Gastroesophageal sphincter (tissue), 4 donors: ENCODE data around the gene JMY. TPM values are rescaled to one million over a fixed set of nuclear protein-coding genes. Genes with fewer than 3 reads are reported as not detected.

Source experiments
- ATAC-seq: fragments of 150-250 bp; one replicate; pipeline ENCODE4 v1.9.1; 2016; ENCODE audit warnings: mild to moderate bottlenecking, moderate library complexity
- H3K27ac ChIP-seq, 4 donors: fragments of 200-600 bp; sonication (generic) in 3 of 4; 1 replicate in 3 of 4; 2 replicates in 1 of 4; pipeline ENCODE4 v1.5.1; 2016 to 2019
- H3K27me3 ChIP-seq: fragments of 200-600 bp; sonication (generic); one replicate; pipeline ENCODE4 v1.5.1; 2019
- H3K36me3 ChIP-seq, 2 donors: fragments of 200-600 bp; sonication (generic); one replicate each; pipeline ENCODE4 v1.5.1; 2019; ENCODE audit warnings: control low read depth in 1 of 2
- H3K4me1 ChIP-seq, 3 donors: fragments of 200-600 bp; sonication (generic); 1 replicate in 2 of 3; 2 replicates in 1 of 3; pipeline ENCODE4 v1.5.1; 2016 to 2019; ENCODE audit warnings: control low read depth in 2 of 3
- H3K4me3 ChIP-seq, 2 donors: fragments of 200-600 bp; sonication (generic); one replicate each; pipeline ENCODE4 v1.5.1; 2019; ENCODE audit warnings: mild to moderate bottlenecking in 1 of 2, moderate library complexity in 1 of 2
- H3K9me3 ChIP-seq, 3 donors: fragments of 200-600 bp; sonication (generic); one replicate each; pipeline ENCODE4 v1.5.1; 2017 to 2019; ENCODE audit warnings: control low read depth in 2 of 3
- CTCF ChIP-seq, 4 experiments: fragments of 200-600 bp in 2 of 4; fragments of 450-650 bp in 2 of 4; sonication (generic) in 1 of 4; IDR thresholded peaks; one replicate each; pipeline ENCODE4 v1.5.1; 2017 to 2019; ENCODE audit warnings: antibody characterized with exemption in 4 of 4, mild to moderate bottlenecking in 2 of 4, moderate library complexity in 2 of 4
- EP300 ChIP-seq: sonication (generic); formaldehyde crosslinking; IDR thresholded peaks from one replicate; pipeline ENCODE4 v1.6.1; 2017; ENCODE audit warnings: antibody characterized with exemption, mild to moderate bottlenecking
- POLR2A ChIP-seq, 2 donors: fragments of 450-650 bp; IDR thresholded peaks; one replicate each; pipeline ENCODE4 v1.6.1; 2017; ENCODE audit warnings: antibody characterized with exemption in 2 of 2, mild to moderate bottlenecking in 2 of 2, moderate library complexity in 1 of 2
- POLR2AphosphoS5 ChIP-seq: sonication (generic); formaldehyde crosslinking; IDR thresholded peaks from one replicate; pipeline ENCODE4 v1.6.1; 2017; ENCODE audit warnings: antibody characterized with exemption
- WGBS, 2 donors: methylation state at CpG; one replicate each; pipeline ENCODE4 v1.1.5; 2018; ENCODE audit warnings: low coverage in 1 of 2; 5-methylcytosine and 5-hydroxymethylcytosine counted together
- total RNA-seq, 4 donors: library from RNA; depleted of rRNA; stranded (reverse); fragments of >200 nt; gene quantifications; one replicate each; pipeline ENCODE4 v1.1.0, GENCODE V29; 2016

The JMY gene
- total RNA-seq, 4 donors from 2014 or later = 33.1 to 54.2 (median 46.5) TPM

GRCh38 chr5:79205965-79206364 lies 30.0 kb upstream of the JMY start:
- Histone ChIP-seq H3K36me3 (no peaks in the 10 kb centered on the region), H3K27me3 (no peaks in the 10 kb centered on the region), H3K4me1 (no peaks in the 10 kb centered on the region), H3K4me3 (no peak overlapping the region), H3K9me3 (no peaks in the 10 kb centered on the region), H3K27ac (no peak overlapping the region)
- TF ChIP-seq CTCF (IDR thresholded peaks at IDR 0.05) (no peak), POLR2A (IDR thresholded peaks at IDR 0.05) (no peak), POLR2AphosphoS5 (no peak), EP300 (no peak)
- no peak for ATAC-seq
- WGBS, 2 donors = 62 to 65% methylated on average over 3 of the region's 3 CpGs

GRCh38 chr5:79206541-79206940 lies 29.4 kb upstream of the JMY start:
- ATAC-seq = no peak
- H3K27ac ChIP-seq = no peak overlapping the region
- no peaks in the 10 kb centered on the region for H3K27me3 ChIP-seq
- no peaks in the 10 kb centered on the region for H3K36me3 ChIP-seq
- no peak overlapping the region for H3K4me3 ChIP-seq
- no peaks in the 10 kb centered on the region for H3K4me1 ChIP-seq
- no peaks in the 10 kb centered on the region for H3K9me3 ChIP-seq
- 89% methylated on average over 1 of the region's 3 CpGs; no CpG with 5 or more reads in 1 of the 2 donors for WGBS, 2 donors
- TF ChIP-seq POLR2AphosphoS5 (no peak), POLR2A (IDR thresholded peaks at IDR 0.05) (no peak), EP300 (no peak), CTCF (IDR thresholded peaks at IDR 0.05) (no peak)

- no peaks in the 10 kb centered on the region for H3K9me3 ChIP-seq
- no peak overlapping the region for H3K27ac ChIP-seq
- H3K4me3 ChIP-seq = no peak overlapping the region
- H3K27me3 ChIP-seq = no peaks in the 10 kb centered on the region
- no peak for ATAC-seq
- no peaks in the 10 kb centered on the region for H3K36me3 ChIP-seq
- H3K4me1 ChIP-seq = no peaks in the 10 kb centered on the region
- TF ChIP-seq EP300 (no peak), POLR2AphosphoS5 (no peak), POLR2A (IDR thresholded peaks at IDR 0.05) (no peak), CTCF (IDR thresholded peaks at IDR 0.05) (no peak)
These were observed 26.4 kb upstream of the JMY start for GRCh38 chr5:79209505-79209904.

- H3K27ac ChIP-seq = peak overlapping the region in 3 of 4 donors; percentile 33 to 58 (median 42)
- H3K36me3 ChIP-seq = no peaks in the 10 kb centered on the region
- H3K4me3 ChIP-seq = no peak overlapping the region
- H3K4me1 ChIP-seq = no peaks in the 10 kb centered on the region
- no peaks in the 10 kb centered on the region for H3K9me3 ChIP-seq
- 71 to 76% methylated on average over 3 to 4 of the region's 4 CpGs for WGBS, 2 donors
- no peak for ATAC-seq
- TF ChIP-seq POLR2AphosphoS5 (no peak), POLR2A (IDR thresholded peaks at IDR 0.05) (no peak), EP300 (no peak), CTCF (IDR thresholded peaks at IDR 0.05) (no peak)
- no peaks in the 10 kb centered on the region for H3K27me3 ChIP-seq
These were observed 11.5 kb upstream of the JMY start for GRCh38 chr5:79224286-79224984.

- no peak for ATAC-seq
- H3K27ac ChIP-seq = peak overlapping the region in 3 of 4 donors; percentile 33 to 58 (median 42)
- H3K27me3 ChIP-seq = no peaks in the 10 kb centered on the region
- 10 to 14% methylated on average over 2 of the region's 2 CpGs for WGBS, 2 donors
- H3K4me3 ChIP-seq = no peak overlapping the region
- no peaks in the 10 kb centered on the region for H3K4me1 ChIP-seq
- TF ChIP-seq POLR2A (IDR thresholded peaks at IDR 0.05) (no peak), POLR2AphosphoS5 (no peak), CTCF (IDR thresholded peaks at IDR 0.05) (no peak), EP300 (no peak)
- H3K9me3 ChIP-seq = no peaks in the 10 kb centered on the region
- no peaks in the 10 kb centered on the region for H3K36me3 ChIP-seq
These were observed 10.9 kb upstream of the JMY start for GRCh38 chr5:79225026-79225425.
